BLaER1 treated with 17β-estradiol and CSF1 and Interleukin-3, amounts not matched to agents 10 nM and 100 nM (cell line): ENCODE results near the gene WDR4.
A peak's percentile ranks its signal among the peaks of the same experiment; 100 is the strongest.
"Not testable (repeated sequence)": the region's sequence is repeated elsewhere in the genome, so short reads cannot be mapped to it uniquely, and the experiment has no call there.

ENCODE experiments used
- H3K27ac ChIP-seq, 11 experiments: shearing (Covaris generic); formaldehyde crosslinking; 2 replicates each; pipeline ENCODE4 v1.8.1; 2022
- H3K27me3 ChIP-seq, 11 experiments: shearing (Covaris generic); formaldehyde crosslinking; 2 replicates each; pipeline ENCODE4 v1.8.1; 2022
- H3K36me3 ChIP-seq, 11 experiments: shearing (Covaris generic); formaldehyde crosslinking; 2 replicates each; pipeline ENCODE4 v1.8.1; 2022
- H3K4me1 ChIP-seq, 10 experiments: shearing (Covaris generic); formaldehyde crosslinking; 2 replicates each; pipeline ENCODE4 v1.8.1; 2022
- H3K4me2 ChIP-seq, 11 experiments: shearing (Covaris generic); formaldehyde crosslinking; 2 replicates each; pipeline ENCODE4 v1.8.1; 2022
- H3K4me3 ChIP-seq, 10 experiments: shearing (Covaris generic); formaldehyde crosslinking; 2 replicates each; pipeline ENCODE4 v1.8.1; 2022
- H3K9ac ChIP-seq, 11 experiments: shearing (Covaris generic); formaldehyde crosslinking; 2 replicates each; pipeline ENCODE4 v1.8.1; 2022
- H3K9me3 ChIP-seq, 11 experiments: shearing (Covaris generic); formaldehyde crosslinking; replicated peaks in 1 of 11; 2 replicates each; pipeline ENCODE4 v1.8.1; 2022
- H4K20me1 ChIP-seq, 11 experiments: shearing (Covaris generic); formaldehyde crosslinking; 2 replicates each; pipeline ENCODE4 v1.8.1; 2022
- Cebpa-rat ChIP-seq, 11 experiments: shearing (Covaris generic); IDR thresholded peaks; 2 replicates each; pipeline ENCODE4 v1.8.1; 2022

Gene WDR4, protein sequence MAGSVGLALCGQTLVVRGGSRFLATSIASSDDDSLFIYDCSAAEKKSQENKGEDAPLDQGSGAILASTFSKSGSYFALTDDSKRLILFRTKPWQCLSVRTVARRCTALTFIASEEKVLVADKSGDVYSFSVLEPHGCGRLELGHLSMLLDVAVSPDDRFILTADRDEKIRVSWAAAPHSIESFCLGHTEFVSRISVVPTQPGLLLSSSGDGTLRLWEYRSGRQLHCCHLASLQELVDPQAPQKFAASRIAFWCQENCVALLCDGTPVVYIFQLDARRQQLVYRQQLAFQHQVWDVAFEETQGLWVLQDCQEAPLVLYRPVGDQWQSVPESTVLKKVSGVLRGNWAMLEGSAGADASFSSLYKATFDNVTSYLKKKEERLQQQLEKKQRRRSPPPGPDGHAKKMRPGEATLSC

DNA sequence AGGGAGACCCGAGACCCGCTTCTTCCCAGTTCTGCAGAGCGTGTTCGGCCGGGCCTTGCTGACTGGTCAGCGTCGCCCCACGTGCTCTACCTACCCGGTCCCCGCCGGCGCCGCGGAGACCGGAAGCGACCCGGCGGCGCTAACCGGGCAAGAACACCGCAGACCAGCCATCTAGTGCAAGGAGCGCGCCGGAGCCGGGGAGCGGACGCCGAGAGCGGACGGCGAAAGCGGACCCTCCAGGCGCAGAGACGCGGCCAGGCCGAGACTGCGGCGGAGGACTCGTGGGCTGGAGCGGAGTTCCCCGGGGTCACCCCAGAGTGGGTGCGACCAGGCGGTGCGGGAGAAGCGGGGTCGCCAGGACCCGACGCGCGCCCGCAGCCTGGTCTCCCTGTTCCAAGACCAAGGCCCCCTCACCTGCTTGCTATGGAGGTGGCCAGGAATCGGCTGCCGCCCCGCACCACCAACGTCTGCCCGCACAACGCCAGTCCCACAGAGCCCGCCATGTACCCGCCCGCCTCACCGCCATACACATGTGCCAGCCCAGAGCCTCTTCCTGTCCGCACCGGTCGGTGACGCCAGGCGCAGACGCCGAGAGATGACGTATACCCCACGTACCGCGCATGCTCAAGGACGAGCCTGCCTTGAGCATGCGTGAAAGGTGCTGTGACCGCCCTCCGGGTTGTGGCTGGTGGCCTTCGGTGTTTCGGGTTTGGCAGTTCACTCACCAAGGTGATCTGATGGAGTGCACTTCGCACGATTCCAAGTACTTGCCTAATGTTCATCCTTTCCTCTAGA lies at the start of gene WDR4:
Gene WDR4 (minus strand): TSS at position 547 of the 795 bp plus-strand sequence. CDS start 44 bp downstream, at position 503.
- H3K4me3 ChIP-seq: peak within 1 kb of the TSS; percentile 79 to 100 (median 91)
- TF ChIP-seq Cebpa-rat (IDR thresholded peaks at IDR 0.05): no peak
- H3K9ac ChIP-seq: peak within 1 kb of the TSS; percentile 81 to 99 (median 92)
- H3K4me2 ChIP-seq: peak within 1 kb of the TSS; percentile 83 to 96 (median 92)
- H3K27ac ChIP-seq: peak within 1 kb of the TSS; percentile 73 to 99 (median 93)
- H3K27me3 ChIP-seq: no peaks in the 10 kb centered on the region
- peaks cover 14 to 26% (median 19%) of the 10 kb centered on the region in 10 experiments for H3K4me1 ChIP-seq
- peaks cover 0 to 49% (median 16%) of the 10 kb centered on the region in 11 experiments; a peak in 12 of 22 replicates for H4K20me1 ChIP-seq
- peaks cover 17 to 36% (median 30%) of the 10 kb centered on the region in 11 experiments; a peak in 21 of 22 replicates for H3K36me3 ChIP-seq
- H3K9me3 ChIP-seq: peaks cover 0 to 5% (median 0%) of the 10 kb centered on the region in 11 experiments; a peak in 3 of 22 replicates

DNA sequence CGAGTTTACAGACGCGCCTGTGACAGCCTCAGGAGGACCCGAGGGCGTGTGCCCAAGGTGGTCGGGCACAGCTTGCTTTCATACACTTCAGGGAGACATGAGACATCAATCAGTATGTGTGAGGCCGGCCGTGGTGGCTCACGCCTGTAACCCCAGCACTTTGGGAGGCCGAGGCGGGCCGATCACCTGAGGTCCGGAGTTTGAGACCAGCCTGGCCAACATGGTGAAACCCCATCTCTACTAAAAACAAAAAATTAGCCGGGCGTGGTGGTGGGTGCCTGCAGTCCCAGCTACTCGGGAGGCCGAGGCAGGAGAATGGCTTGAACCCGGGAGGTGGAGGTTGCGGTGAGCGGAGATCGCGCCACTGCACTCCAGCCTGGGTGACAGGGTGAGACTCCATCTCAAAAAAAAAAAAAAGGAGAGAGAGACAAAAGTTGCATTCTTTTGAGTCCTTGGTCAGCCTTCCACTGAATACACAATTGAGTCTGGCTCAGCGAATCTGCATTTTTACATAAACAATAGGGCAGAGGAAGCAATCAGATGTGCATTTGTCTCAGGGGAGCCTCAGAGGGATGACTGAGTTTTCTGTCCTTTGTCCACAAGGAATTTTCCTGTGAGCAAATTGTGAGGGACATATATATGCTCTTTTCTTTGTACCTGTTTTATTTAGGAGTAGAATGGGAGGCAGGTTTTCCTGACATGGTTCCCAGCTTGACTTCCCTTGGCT lies 48.3 kb upstream of the WDR4 start:
- not testable (repeated sequence) for H3K9ac ChIP-seq, H3K27ac ChIP-seq, H3K27me3 ChIP-seq, H4K20me1 ChIP-seq, H3K36me3 ChIP-seq, H3K4me3 ChIP-seq
- Histone ChIP-seq H3K4me1 (peaks cover 27 to 51% (median 43%) of the 10 kb centered on the region in 10 experiments), H3K4me2 (0 out of 22 replicates have a peak overlapping the region, but pooled peaks of 1 of the 11 experiments have one; percentile 1), H3K9me3 (peaks cover 0 to 11% (median 0%) of the 10 kb centered on the region in 11 experiments; a peak in 2 of 22 replicates)

DNA sequence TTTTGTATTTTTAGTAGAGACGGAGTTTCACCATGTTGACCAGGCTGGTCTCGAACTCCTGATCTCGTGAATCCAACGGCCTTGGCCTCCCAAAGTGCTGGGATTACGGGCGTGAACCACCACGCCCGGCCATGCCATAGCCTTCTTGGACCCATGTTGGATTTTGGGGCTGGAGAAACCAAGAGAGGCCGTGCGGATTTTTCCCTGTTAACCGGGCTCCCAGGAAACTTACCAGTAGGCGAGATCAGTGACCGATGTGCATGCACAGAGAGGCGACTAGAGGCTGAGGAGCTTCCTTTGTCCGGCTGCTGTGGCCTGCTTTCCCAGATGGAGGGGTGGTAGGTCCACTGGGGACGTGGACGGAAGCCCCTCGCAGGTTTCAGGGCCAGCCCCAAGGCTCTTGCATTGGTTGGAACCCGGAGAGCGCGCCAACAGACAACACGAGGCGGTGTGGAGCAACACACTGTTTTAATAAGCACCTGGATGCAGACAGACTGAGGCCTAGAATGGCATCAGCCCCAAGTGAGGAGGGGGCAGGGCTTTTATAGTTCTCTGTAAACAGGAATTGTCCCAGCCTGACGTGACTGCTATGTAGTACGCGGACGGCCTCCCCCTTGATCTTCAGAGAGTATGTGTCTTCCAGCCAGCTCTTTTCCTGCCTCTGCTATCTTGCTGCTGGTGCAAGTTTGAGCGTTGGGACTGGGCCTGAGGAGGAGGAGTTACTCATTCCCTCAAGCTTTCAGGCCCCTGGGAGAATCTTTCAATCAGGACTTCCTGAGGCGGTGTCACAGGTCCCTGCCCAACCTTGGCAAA lies 46.0 kb upstream of the WDR4 start, which contains the start of gene ERVH48-1:
Gene ERVH48-1 (minus strand): TSS at position 517 of the 813 bp plus-strand sequence. CDS start 6,624 bp downstream, outside the sequence.
- H3K4me1 ChIP-seq: peaks cover 27 to 47% (median 38%) of the 10 kb centered on the region in 10 experiments
- H3K9ac ChIP-seq: peak within 1 kb of the TSS in 10 of 11 experiments; percentile 10 to 78 (median 72); a peak in 18 of 22 replicates
- H3K27me3 ChIP-seq: no peaks in the 10 kb centered on the region
- peaks cover 0 to 17% (median 0%) of the 10 kb centered on the region in 11 experiments; a peak in 9 of 22 replicates for H3K36me3 ChIP-seq
- H4K20me1 ChIP-seq: no peaks in the 10 kb centered on the region
- peak within 1 kb of the TSS in 10 of 11 experiments; percentile 26 to 78 (median 71); a peak in 18 of 22 replicates for H3K27ac ChIP-seq
- H3K4me2 ChIP-seq: peak within 1 kb of the TSS; percentile 75 to 94 (median 82)
- H3K9me3 ChIP-seq: peaks cover 0 to 11% (median 0%) of the 10 kb centered on the region in 11 experiments; a peak in 2 of 22 replicates
- peak within 1 kb of the TSS in 8 of 10 experiments; percentile 9 to 52 (median 39); a peak in 10 of 20 replicates for H3K4me3 ChIP-seq
- no peak for TF ChIP-seq Cebpa-rat (IDR thresholded peaks at IDR 0.05)

DNA sequence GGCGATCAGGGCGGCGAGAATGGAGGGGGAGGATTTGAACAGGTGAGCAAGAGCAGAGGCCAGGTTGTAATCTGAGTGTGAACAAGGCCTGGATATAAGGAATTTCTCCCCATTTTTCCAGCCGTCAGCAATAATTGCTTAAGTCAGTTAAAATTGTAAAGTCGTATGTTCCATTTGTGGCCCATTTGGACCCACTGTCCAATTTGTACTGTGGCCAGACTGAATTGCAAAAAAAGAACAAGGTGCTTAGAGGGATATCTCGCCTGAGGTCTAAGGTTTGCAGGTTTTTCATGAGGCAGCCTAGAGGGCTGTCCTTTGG lies 45.1 kb upstream of the WDR4 start:
- TF ChIP-seq Cebpa-rat (IDR thresholded peaks at IDR 0.05): no peak
- Histone ChIP-seq H3K4me1 (peaks cover 27 to 47% (median 38%) of the 10 kb centered on the region in 10 experiments), H3K4me3 (peak overlapping the region in 8 of 10 experiments; percentile 9 to 52 (median 39); a peak in 12 of 20 replicates), H3K9ac (peak overlapping the region in 10 of 11 experiments; percentile 23 to 78 (median 72); a peak in 18 of 22 replicates), H3K9me3 (peaks cover 0 to 11% (median 0%) of the 10 kb centered on the region in 11 experiments; a peak in 2 of 22 replicates), H3K27ac (peak overlapping the region in 10 of 11 experiments; percentile 26 to 78 (median 71); a peak in 19 of 22 replicates), H3K36me3 (peaks cover 0 to 25% (median 3%) of the 10 kb centered on the region in 11 experiments; a peak in 11 of 22 replicates), H4K20me1 (no peaks in the 10 kb centered on the region), H3K4me2 (peak overlapping the region; percentile 75 to 94 (median 82)), H3K27me3 (no peaks in the 10 kb centered on the region)

DNA sequence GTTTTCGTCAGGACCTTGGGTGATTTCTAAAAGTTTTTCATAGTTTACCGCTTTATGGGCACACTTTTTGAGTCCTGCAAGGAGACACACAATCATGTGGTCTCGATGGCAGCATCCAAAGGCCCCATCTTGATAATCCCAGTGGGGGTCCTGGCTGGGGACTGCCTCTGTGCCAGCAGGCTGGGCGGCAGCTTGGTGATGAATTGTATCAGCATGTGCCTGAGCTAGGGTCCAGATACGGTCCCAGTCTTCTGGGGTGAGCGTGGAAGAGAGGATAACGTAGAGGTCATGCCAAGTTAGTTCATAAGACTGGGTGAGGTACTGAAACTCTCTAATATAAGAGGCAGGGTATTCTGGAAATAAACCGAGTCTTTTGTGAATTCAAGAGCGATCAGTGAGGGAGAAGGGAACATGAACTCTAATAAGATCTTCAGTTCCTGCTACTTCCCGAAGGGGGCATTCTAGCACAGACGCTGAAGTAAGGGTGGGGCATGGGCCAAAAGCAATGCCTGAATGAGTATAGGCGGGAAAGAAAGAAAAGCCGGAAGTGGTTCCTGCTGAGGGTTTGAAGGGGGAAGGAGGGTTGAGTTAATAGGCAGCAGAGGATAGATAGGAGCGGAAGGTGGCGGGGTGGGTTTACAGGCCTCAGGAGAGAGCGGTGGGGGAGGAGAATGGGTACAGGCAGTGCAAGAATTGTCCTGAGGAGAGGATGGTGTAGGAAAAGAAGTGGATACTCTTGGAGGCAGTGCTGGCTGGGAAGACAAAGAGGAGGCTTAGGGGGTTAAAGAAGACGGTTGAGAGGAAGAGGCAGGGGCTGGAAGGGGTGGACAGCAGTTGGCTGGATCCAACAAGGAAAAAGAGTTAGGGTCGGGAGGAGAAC lies 44.5 kb upstream of the WDR4 start:
- Histone ChIP-seq H3K27ac (peak overlapping the region in 10 of 11 experiments; percentile 26 to 78 (median 72); a peak in 19 of 22 replicates), H3K4me2 (peak overlapping the region; percentile 75 to 94 (median 82)), H3K36me3 (peaks cover 0 to 31% (median 6%) of the 10 kb centered on the region in 11 experiments; a peak in 13 of 22 replicates), H3K4me1 (peaks cover 27 to 47% (median 38%) of the 10 kb centered on the region in 10 experiments), H4K20me1 (no peaks in the 10 kb centered on the region), H3K27me3 (no peaks in the 10 kb centered on the region), H3K4me3 (peak overlapping the region in 8 of 10 experiments; percentile 9 to 52 (median 39); a peak in 12 of 20 replicates), H3K9ac (peak overlapping the region; percentile 8 to 78 (median 71); a peak in 19 of 22 replicates), H3K9me3 (peaks cover 0 to 11% (median 0%) of the 10 kb centered on the region in 11 experiments; a peak in 2 of 22 replicates)
- TF ChIP-seq Cebpa-rat (IDR thresholded peaks at IDR 0.05): no peak

DNA sequence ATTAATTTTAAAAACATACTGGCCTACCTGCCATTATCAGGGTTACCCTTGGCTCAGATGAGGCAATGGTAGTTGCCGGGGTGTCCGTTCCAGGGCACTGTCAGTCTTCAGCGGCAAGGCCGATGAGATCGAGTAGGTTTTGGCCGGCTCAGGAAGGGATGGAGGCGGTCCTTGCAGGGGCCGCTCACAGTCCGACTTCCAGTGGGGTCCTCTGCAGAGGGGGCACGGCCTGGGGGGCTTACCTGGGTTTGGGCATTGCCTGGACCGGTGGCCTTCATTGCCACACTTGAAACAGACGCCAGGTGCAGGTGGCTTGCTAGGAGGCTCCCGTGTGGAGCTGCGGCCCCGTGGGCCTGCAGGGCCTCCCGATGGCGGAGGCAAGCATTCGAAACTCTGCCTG lies 43.6 kb upstream of the WDR4 start:
- Histone ChIP-seq H4K20me1 (no peaks in the 10 kb centered on the region), H3K36me3 (peaks cover 0 to 40% (median 15%) of the 10 kb centered on the region in 11 experiments; a peak in 15 of 22 replicates), H3K9ac (peak overlapping the region in 10 of 11 experiments; percentile 8 to 78 (median 72); a peak in 17 of 22 replicates), H3K4me3 (peak overlapping the region in 3 of 10 experiments; percentile 1 to 23 (median 21); a peak in 3 of 20 replicates), H3K9me3 (peaks cover 0 to 11% (median 0%) of the 10 kb centered on the region in 11 experiments; a peak in 2 of 22 replicates), H3K27me3 (no peaks in the 10 kb centered on the region), H3K4me1 (peaks cover 27 to 47% (median 38%) of the 10 kb centered on the region in 10 experiments), H3K27ac (peak overlapping the region in 8 of 11 experiments; percentile 50 to 73 (median 70); a peak in 16 of 22 replicates), H3K4me2 (peak overlapping the region in 10 of 11 experiments; percentile 75 to 94 (median 83); a peak in 19 of 22 replicates)
- TF ChIP-seq Cebpa-rat (IDR thresholded peaks at IDR 0.05): no peak
